Keratinocyte (primary cell): ENCODE measurements around the gene CDKL5. TPM values are rescaled to one million over a fixed set of nuclear protein-coding genes. Genes with fewer than 3 reads are reported as not detected.

ENCODE experiments used
- DNase-seq: peaks from one replicate; pipeline ENCODE4 v3.0.0-alpha.2; 2011; ENCODE audit warnings: low read depth, missing footprints, low spot score
- FAIRE-seq: peaks from 2 replicates; lab custom pipeline; 2011; peaks lifted over from hg19 to GRCh38; lab: Jason Lieb, UNC
- H2AFZ ChIP-seq: 2 replicates; pipeline ENCODE4 v1.6.0; 2012; ENCODE audit warnings: low read length, control low read depth, inconsistent platforms; ENCODE audit not compliant: control insufficient read depth
- H3K27ac ChIP-seq: 2 replicates; pipeline ENCODE4 v1.5.1; 2011; ENCODE audit warnings: low read length; ENCODE audit not compliant: control insufficient read depth, insufficient read depth
- H3K27me3 ChIP-seq: 3 replicates; pipeline ENCODE4 v1.6.0; 2011; ENCODE audit warnings: low read length; ENCODE audit not compliant: control insufficient read depth, insufficient read depth; ENCODE audit errors: extremely low read depth
- H3K36me3 ChIP-seq, 2 experiments: 2 replicates in 1 of 2; 3 replicates in 1 of 2; pipeline ENCODE4 v1.5.1; 2011; ENCODE audit warnings: low read length in 2 of 2, mild to moderate bottlenecking in 1 of 2; ENCODE audit not compliant: control insufficient read depth in 2 of 2, insufficient read depth in 2 of 2; ENCODE audit errors: extremely low read depth in 1 of 2
- H3K4me1 ChIP-seq: 3 replicates; pipeline ENCODE4 v1.5.1; 2011; ENCODE audit warnings: low read length; ENCODE audit not compliant: control insufficient read depth, insufficient read depth; ENCODE audit errors: extremely low read depth
- H3K4me2 ChIP-seq: 3 replicates; pipeline ENCODE4 v1.6.0; 2011; ENCODE audit warnings: low read depth, low read length; ENCODE audit not compliant: control insufficient read depth, insufficient read depth; ENCODE audit errors: extremely low read depth
- H3K4me3 ChIP-seq, 3 experiments: fragments of 200-600 bp in 1 of 3; sonication (generic) in 1 of 3; 2 replicates in 2 of 3; 3 replicates in 1 of 3; pipeline ENCODE4 v1.5.1; 2011 to 2016; ENCODE audit warnings: low read length in 3 of 3, mild to moderate bottlenecking in 3 of 3, control low read depth in 2 of 3, inconsistent platforms in 1 of 3, low read depth in 1 of 3, mixed read lengths in 1 of 3, mixed run types in 1 of 3, moderate library complexity in 1 of 3; ENCODE audit not compliant: control insufficient read depth in 2 of 3, insufficient read depth in 2 of 3; ENCODE audit errors: extremely low read depth in 1 of 3
- H3K79me2 ChIP-seq: 2 replicates; pipeline ENCODE4 v1.6.0; 2012; ENCODE audit warnings: low read length; ENCODE audit not compliant: control insufficient read depth, insufficient read depth
- H3K9ac ChIP-seq: 3 replicates; pipeline ENCODE4 v1.6.0; 2011; ENCODE audit warnings: low read length; ENCODE audit not compliant: control insufficient read depth, insufficient read depth; ENCODE audit errors: extremely low read depth
- H3K9me1 ChIP-seq: 3 replicates; pipeline ENCODE4 v1.6.0; 2011; ENCODE audit warnings: low read length; ENCODE audit not compliant: control insufficient read depth, insufficient read depth; ENCODE audit errors: extremely low read depth
- H3K9me3 ChIP-seq: 2 replicates; pipeline ENCODE4 v1.5.1; 2012; ENCODE audit warnings: low read depth, low read length; ENCODE audit not compliant: control insufficient read depth
- H4K20me1 ChIP-seq: 3 replicates; pipeline ENCODE4 v1.6.0; 2011; ENCODE audit warnings: low read length; ENCODE audit not compliant: control insufficient read depth, insufficient read depth; ENCODE audit errors: extremely low read depth
- CTCF ChIP-seq, 3 experiments: IDR thresholded peaks in 1 of 3; conservative IDR thresholded peaks in 1 of 3; optimal IDR thresholded peaks in 1 of 3; 2 replicates in 2 of 3; 3 replicates in 1 of 3; pipeline versions ENCODE3 to v1.5.1; 2011; ENCODE audit warnings: low read length in 3 of 3, mild to moderate bottlenecking in 3 of 3, moderate library complexity in 2 of 3, control low read depth in 1 of 3, inconsistent platforms in 1 of 3; ENCODE audit not compliant: insufficient read depth in 2 of 3; ENCODE audit errors: extremely low read depth in 1 of 3
- EZH2 ChIP-seq: IDR thresholded peaks from one replicate; pipeline ENCODE4 v1.6.1; 2012; ENCODE audit warnings: inconsistent platforms, mild to moderate bottlenecking, low read length, moderate library complexity
- dilution Hi-C: fragments of 300-500 bp; cut with MboI; formaldehyde crosslinking; loops from one replicate; pipeline ENCODE4 v1.7.0; 2020; ENCODE audit warnings: low sequenced_read_pairs; ENCODE audit not compliant: extremely low pct_ligation_motif_present
- polyA plus RNA-seq, 5 experiments: library from polyadenylated mRNA; depleted of rRNA in 3 of 5; stranded (reverse) in 3 of 5; stranded (forward) in 1 of 5; unstranded in 1 of 5; fragments of >200 nt; gene quantifications; 1 replicate in 1 of 5; 2 replicates in 3 of 5; 3 replicates in 1 of 5; pipeline versions ENCODE4 v1.2.1 to v1.2.3, GENCODE V29; 2011 to 2012; ENCODE audit warnings: missing spikeins in 2 of 5, low read depth in 1 of 5, low replicate concordance in 1 of 5

The CDKL5 gene
- polyA plus RNA-seq, 1 donor (not counting 4 experiments of a cell fraction or from before 2014, with no cell fraction given): 3.4 TPM

GRCh38 chrX:18650662-18651061 lies 225.3 kb downstream of the CDKL5 start:
- no peak for DNase-seq

GRCh38 chrX:18652636-18653035 lies 227.2 kb downstream of the CDKL5 start:
- Histone ChIP-seq H3K4me3 (no peak overlapping the region), H3K4me1 (no peaks in the 10 kb centered on the region), H4K20me1 (no peaks in the 10 kb centered on the region), H3K27ac (no peak overlapping the region), H3K9me3 (no peaks in the 10 kb centered on the region), H3K9ac (no peak overlapping the region), H3K9me1 (no peaks in the 10 kb centered on the region), H3K79me2 (no peaks in the 10 kb centered on the region), H2AFZ (no peak overlapping the region), H3K27me3 (no peaks in the 10 kb centered on the region), H3K4me2 (no peak overlapping the region), H3K36me3 (no peaks in the 10 kb centered on the region)
- DNase-seq: no peak
- dilution Hi-C loops: no loop called here
- TF ChIP-seq EZH2: no peak
- no peak for TF ChIP-seq CTCF (optimal IDR thresholded peaks at IDR 0.05 in 1 of 3, IDR thresholded peaks at IDR 0.05 in 1 of 3, conservative IDR thresholded peaks at IDR 0.05 in 1 of 3; ENCODE audit: extremely low read depth in 1 of 3, insufficient read depth in 2 of 3, low read length in 3 of 3)
- FAIRE-seq: no peak

More at GRCh38 chrX:18650662-18651061, 225.3 kb downstream of the CDKL5 start:
- no peaks in the 10 kb centered on the region for H4K20me1 ChIP-seq
- dilution Hi-C loops: no loop called here
- H3K4me2 ChIP-seq: no peak overlapping the region
- no peaks in the 10 kb centered on the region for H3K4me1 ChIP-seq
- no peak overlapping the region for H3K4me3 ChIP-seq
- no peak overlapping the region for H3K9ac ChIP-seq
- H3K27me3 ChIP-seq: no peaks in the 10 kb centered on the region
- no peak overlapping the region for H3K27ac ChIP-seq
- no peak overlapping the region for H2AFZ ChIP-seq
- TF ChIP-seq EZH2: no peak
- no peak for TF ChIP-seq CTCF (optimal IDR thresholded peaks at IDR 0.05 in 1 of 3, IDR thresholded peaks at IDR 0.05 in 1 of 3, conservative IDR thresholded peaks at IDR 0.05 in 1 of 3; ENCODE audit: extremely low read depth in 1 of 3, insufficient read depth in 2 of 3, low read length in 3 of 3)
- no peaks in the 10 kb centered on the region for H3K36me3 ChIP-seq
- no peaks in the 10 kb centered on the region for H3K79me2 ChIP-seq
- no peaks in the 10 kb centered on the region for H3K9me1 ChIP-seq
- no peak for FAIRE-seq
- H3K9me3 ChIP-seq: no peaks in the 10 kb centered on the region
